Measurements from ENCODE around the gene SLC35F3.
"Not testable (repeated sequence)": the region's sequence is repeated elsewhere in the genome, so short reads cannot be mapped to it uniquely, and the experiment has no call there.

The SLC35F3 gene

GRCh38 chr1:234111458-234112142, 207.1 kb downstream of the SLC35F3 start:
- peak; percentile 50 for DNase-seq

- DNase-seq = no peak
Observed at GRCh38 chr1:234114648-234115307, 210.3 kb downstream of the SLC35F3 start.

GRCh38 chr1:234118911-234119310, 214.4 kb downstream of the SLC35F3 start:
- DNase-seq = no peak

GRCh38 chr1:234119431-234119830, 215.0 kb downstream of the SLC35F3 start:
- DNase-seq = no peak

GRCh38 chr1:234120327-234120944, 216.0 kb downstream of the SLC35F3 start:
- no peak for DNase-seq

GRCh38 chr1:234121659-234122058, 217.2 kb downstream of the SLC35F3 start:
- not testable (repeated sequence) for DNase-seq

GRCh38 chr1:234122571-234122970, 218.1 kb downstream of the SLC35F3 start:
- DNase-seq = not testable (repeated sequence)

GRCh38 chr1:234123867-234124266, 219.4 kb downstream of the SLC35F3 start:
- no peak for DNase-seq

- no peak for DNase-seq
Observed at GRCh38 chr1:234125283-234125682, 220.8 kb downstream of the SLC35F3 start.

- DNase-seq = no peak
Observed at GRCh38 chr1:234125714-234126113, 221.2 kb downstream of the SLC35F3 start.

GRCh38 chr1:234127026-234127671, 222.7 kb downstream of the SLC35F3 start:
- DNase-seq = no peak

GRCh38 chr1:234132795-234133194, 228.3 kb downstream of the SLC35F3 start:
- DNase-seq = no peak

GRCh38 chr1:234134878-234135277, 230.4 kb downstream of the SLC35F3 start:
- no peak for DNase-seq

- DNase-seq = no peak
Observed at GRCh38 chr1:234135501-234135900, 231.0 kb downstream of the SLC35F3 start.

GRCh38 chr1:234136073-234136472, 231.6 kb downstream of the SLC35F3 start:
- DNase-seq = no peak

GRCh38 chr1:234139966-234140365, 235.5 kb downstream of the SLC35F3 start:
- DNase-seq = no peak

GRCh38 chr1:234140388-234140787, 235.9 kb downstream of the SLC35F3 start:
- no peak for DNase-seq

GRCh38 chr1:234141006-234141405, 236.5 kb downstream of the SLC35F3 start:
- no peak for DNase-seq

GRCh38 chr1:234143681-234144080, 239.2 kb downstream of the SLC35F3 start:
- DNase-seq = no peak

- no peak for DNase-seq
Observed at GRCh38 chr1:234144901-234145300, 240.4 kb downstream of the SLC35F3 start.

GRCh38 chr1:234148350-234148749, 243.9 kb downstream of the SLC35F3 start:
- DNase-seq = no peak

- no peak for DNase-seq
Observed at GRCh38 chr1:234148816-234149215, 244.3 kb downstream of the SLC35F3 start.

GRCh38 chr1:234149217-234149616, 244.7 kb downstream of the SLC35F3 start:
- DNase-seq = no peak

GRCh38 chr1:234150892-234151291, 246.4 kb downstream of the SLC35F3 start:
- no peak for DNase-seq
